Measurements from ENCODE around the gene TRIM3. TPM values are rescaled to one million over a fixed set of nuclear protein-coding genes. Genes with fewer than 3 reads are reported as not detected.

Gene TRIM3
- polyA plus RNA-seq, 1 experiment = 10.4 TPM

- no peaks in the 10 kb centered on the region for H3K27me3 ChIP-seq (ENCODE audit: control insufficient read depth, insufficient read depth, low read length)
- no peak for DNase-seq (ENCODE audit: low read depth)
- no peak within 1 kb of the TSS for H3K4me3 ChIP-seq (ENCODE audit: low read depth, low read length)
- H3K36me3 ChIP-seq (ENCODE audit: control insufficient read depth, insufficient read depth, low read length) = no peaks in the 10 kb centered on the region
- no peak for TF ChIP-seq CTCF (IDR thresholded peaks at IDR 0.05; ENCODE audit: insufficient read depth, low read depth, low read length)
- ChIA-PET CTCF (interaction anchor here (0.7 to 13.5 kb wide), 7 partner anchors 9 to 60 kb away, joined by 3 to 376 read pairs (median 5); partner anchors contain the start of gene SMPD1), POLR2A (no interaction called here)
Measured at GRCh38 chr11:6440906-6441358, 32.8 kb downstream of the TRIM3 start, which contains the start of gene HPX. HPX (minus strand) TSS chr11:6440987; CDS start chr11:6440963, 24 bp downstream.

- no peaks in the 10 kb centered on the region for H3K27me3 ChIP-seq (ENCODE audit: control insufficient read depth, insufficient read depth, low read length)
- CTCF ChIA-PET = interaction anchor here (0.6 to 13.5 kb wide), 24 partner anchors 9 to 1270 kb away, joined by 3 to 376 read pairs (median 6); partner anchors contain the start of genes APBB1, MRPL17, SMPD1 and TAF10
- no peaks in the 10 kb centered on the region for H3K36me3 ChIP-seq (ENCODE audit: control insufficient read depth, insufficient read depth, low read length)
- no peak for DNase-seq (ENCODE audit: low read depth)
- TF ChIP-seq CTCF (IDR thresholded peaks at IDR 0.05; ENCODE audit: insufficient read depth, low read depth, low read length) = peak; percentile 81
- no peak overlapping the region for H3K4me3 ChIP-seq (ENCODE audit: low read depth, low read length)
- POLR2A ChIA-PET = no interaction called here
Measured at GRCh38 chr11:6438979-6439571, 34.7 kb downstream of the TRIM3 start.

- Histone ChIP-seq H3K36me3 (ENCODE audit: control insufficient read depth, insufficient read depth, low read length) (no peaks in the 10 kb centered on the region), H3K4me3 (ENCODE audit: low read depth, low read length) (no peak overlapping the region), H3K27me3 (ENCODE audit: control insufficient read depth, insufficient read depth, low read length) (no peaks in the 10 kb centered on the region)
- no peak for TF ChIP-seq CTCF (IDR thresholded peaks at IDR 0.05; ENCODE audit: insufficient read depth, low read depth, low read length)
- CTCF ChIA-PET = interaction anchor here (1.0 to 13.5 kb wide), 17 partner anchors 8 to 320 kb away, joined by 3 to 376 read pairs (median 6); partner anchors contain the start of genes APBB1, MRPL17 and SMPD1
- DNase-seq (ENCODE audit: low read depth) = no peak
- POLR2A ChIA-PET = no interaction called here
Measured at GRCh38 chr11:6437993-6438392, 35.7 kb downstream of the TRIM3 start.

- Histone ChIP-seq H3K27me3 (ENCODE audit: control insufficient read depth, insufficient read depth, low read length) (no peaks in the 10 kb centered on the region), H3K36me3 (ENCODE audit: control insufficient read depth, insufficient read depth, low read length) (no peaks in the 10 kb centered on the region), H3K4me3 (ENCODE audit: low read depth, low read length) (no peak overlapping the region)
- CTCF ChIA-PET = interaction anchor here (1.1 to 13.5 kb wide), 10 partner anchors 8 to 321 kb away, joined by 3 to 376 read pairs (median 11); partner anchors contain the start of genes APBB1 and SMPD1
- no peak for DNase-seq (ENCODE audit: low read depth)
- POLR2A ChIA-PET = no interaction called here
- no peak for TF ChIP-seq CTCF (IDR thresholded peaks at IDR 0.05; ENCODE audit: insufficient read depth, low read depth, low read length)
Measured at GRCh38 chr11:6437423-6437822, 36.3 kb downstream of the TRIM3 start.

GRCh38 chr11:6433998-6434660 lies 39.6 kb downstream of the TRIM3 start:
- CTCF ChIA-PET = interaction anchor here (0.7 to 7.0 kb wide), 3 partner anchors 9 to 15 kb away, joined by 3 to 42 read pairs (median 3); no protein-coding TSS in a partner anchor

More at GRCh38 chr11:6433998-6434660, 39.6 kb downstream of the TRIM3 start:
- Histone ChIP-seq H3K4me3 (ENCODE audit: low read depth, low read length) (no peak overlapping the region), H3K27me3 (ENCODE audit: control insufficient read depth, insufficient read depth, low read length) (no peaks in the 10 kb centered on the region), H3K36me3 (ENCODE audit: control insufficient read depth, insufficient read depth, low read length) (no peaks in the 10 kb centered on the region)
- no peak for TF ChIP-seq CTCF (IDR thresholded peaks at IDR 0.05; ENCODE audit: insufficient read depth, low read depth, low read length)
- DNase-seq (ENCODE audit: low read depth) = no peak
- POLR2A ChIA-PET = no interaction called here
